ENCODE results near the gene MYO15B. TPM values are rescaled to one million over a fixed set of nuclear protein-coding genes. Genes with fewer than 3 reads are reported as not detected.

The MYO15B gene
- total and polyA plus RNA-seq, 2 experiments from 2014 or later = 1.3 to 7.2 TPM

DNA sequence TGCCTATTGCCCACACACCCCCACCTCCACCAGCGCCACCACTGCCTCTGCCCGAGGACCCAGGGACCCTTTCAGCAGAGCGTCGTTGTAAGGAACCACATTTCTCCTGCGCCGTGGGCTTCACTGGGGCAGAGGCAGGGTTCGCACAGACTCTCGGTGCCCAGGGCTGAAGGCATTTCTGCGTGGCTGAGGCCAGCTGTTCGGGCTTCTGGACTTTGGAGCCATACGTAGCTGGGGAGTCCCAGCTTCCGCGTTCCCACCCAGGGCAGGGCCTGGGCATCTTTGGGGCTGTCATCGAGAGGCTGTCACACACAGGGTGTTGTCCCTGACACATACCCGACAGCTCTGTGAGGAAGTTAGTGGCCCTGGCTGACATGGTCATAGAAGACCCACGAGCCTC, 29.6 kb downstream of the MYO15B start:
- no peaks in the 10 kb centered on the region for H3K27me3 ChIP-seq (replicated peaks; ENCODE audit: insufficient read depth)
- H3K9me2 ChIP-seq (ENCODE audit: insufficient read depth) = no peaks in the 10 kb centered on the region
- no peaks in the 10 kb centered on the region for H3K79me2 ChIP-seq (ENCODE audit: insufficient read depth)
- H3K36me3 ChIP-seq (ENCODE audit: low read depth) = no peaks in the 10 kb centered on the region
- no peak overlapping the region for H3K4me3 ChIP-seq
- no peak overlapping the region for H3K27ac ChIP-seq
- TF ChIP-seq EZH2phosphoT487 (IDR thresholded peaks at IDR 0.05; ENCODE audit: insufficient read depth, low read depth) (no peak), EZH2 (IDR thresholded peaks at IDR 0.05; ENCODE audit: insufficient read depth, poor library complexity, severe bottlenecking) (no peak)
- WGBS, 2 experiments (ENCODE audit: low coverage in 1 of 2, low lambda C conversion rate in 2 of 2, missing lambda C conversion rate in 2 of 2) = 85 to 88% methylated on average over 16 of the region's 16 CpGs
- H2AFZ ChIP-seq = no peak overlapping the region
- no peak for DNase-seq
- in situ Hi-C loops (cut with MboI) = loop anchor here (10.0 kb wide), 1 partner anchor 138 kb away; no protein-coding TSS in a partner anchor
- no peaks in the 10 kb centered on the region for H3F3A ChIP-seq (ENCODE audit: insufficient read depth)
- H3K9ac ChIP-seq = no peak overlapping the region
- no peaks in the 10 kb centered on the region for H3K9me3 ChIP-seq (ENCODE audit: low read depth)
- no peaks in the 10 kb centered on the region for H4K20me1 ChIP-seq (ENCODE audit: insufficient read depth)
- H3K4me2 ChIP-seq (ENCODE audit: unreplicated experiment) = no peak overlapping the region
- H3K4me1 ChIP-seq (ENCODE audit: insufficient read depth) = no peaks in the 10 kb centered on the region

- no peaks in the 10 kb centered on the region for H3K9me2 ChIP-seq (ENCODE audit: insufficient read depth)
- no peaks in the 10 kb centered on the region for H3K27me3 ChIP-seq (replicated peaks; ENCODE audit: insufficient read depth)
- no peak overlapping the region for H3K4me2 ChIP-seq (ENCODE audit: unreplicated experiment)
- no peak for DNase-seq
- H3K79me2 ChIP-seq (ENCODE audit: insufficient read depth) = no peaks in the 10 kb centered on the region
- no peaks in the 10 kb centered on the region for H3K4me1 ChIP-seq (ENCODE audit: insufficient read depth)
- H3K4me3 ChIP-seq = no peak overlapping the region
- no peaks in the 10 kb centered on the region for H3F3A ChIP-seq (ENCODE audit: insufficient read depth)
- in situ Hi-C loops (cut with MboI) = loop anchor here (10.0 kb wide), 1 partner anchor 137 kb away; no protein-coding TSS in a partner anchor
- no peaks in the 10 kb centered on the region for H3K9me3 ChIP-seq (ENCODE audit: low read depth)
- no peak overlapping the region for H3K9ac ChIP-seq
- H4K20me1 ChIP-seq (ENCODE audit: insufficient read depth) = no peaks in the 10 kb centered on the region
- H3K36me3 ChIP-seq (ENCODE audit: low read depth) = no peaks in the 10 kb centered on the region
- no peak for TF ChIP-seq EZH2phosphoT487 (IDR thresholded peaks at IDR 0.05; ENCODE audit: insufficient read depth, low read depth)
- TF ChIP-seq EZH2 (IDR thresholded peaks at IDR 0.05; ENCODE audit: insufficient read depth, poor library complexity, severe bottlenecking) = no peak
- WGBS, 2 experiments (ENCODE audit: low coverage in 1 of 2, low lambda C conversion rate in 2 of 2, missing lambda C conversion rate in 2 of 2) = 81 to 82% methylated on average over 11 of the region's 11 CpGs
- no peak overlapping the region for H3K27ac ChIP-seq
- H2AFZ ChIP-seq = no peak overlapping the region
These were observed 30.1 kb downstream of the MYO15B start for GRCh38 chr17:75617675-75618074.

- Histone ChIP-seq H3K4me3 (no peak overlapping the region), H3K4me1 (ENCODE audit: insufficient read depth) (no peaks in the 10 kb centered on the region), H3K4me2 (ENCODE audit: unreplicated experiment) (no peak overlapping the region), H3K27me3 (replicated peaks; ENCODE audit: insufficient read depth) (no peaks in the 10 kb centered on the region), H3F3A (ENCODE audit: insufficient read depth) (no peaks in the 10 kb centered on the region), H3K9me3 (ENCODE audit: low read depth) (no peaks in the 10 kb centered on the region), H2AFZ (no peak overlapping the region), H4K20me1 (ENCODE audit: insufficient read depth) (no peaks in the 10 kb centered on the region), H3K79me2 (ENCODE audit: insufficient read depth) (no peaks in the 10 kb centered on the region), H3K36me3 (ENCODE audit: low read depth) (no peaks in the 10 kb centered on the region), H3K27ac (no peak overlapping the region), H3K9ac (no peak overlapping the region), H3K9me2 (ENCODE audit: insufficient read depth) (no peaks in the 10 kb centered on the region)
- TF ChIP-seq EZH2 (IDR thresholded peaks at IDR 0.05; ENCODE audit: insufficient read depth, poor library complexity, severe bottlenecking) (no peak), EZH2phosphoT487 (IDR thresholded peaks at IDR 0.05; ENCODE audit: insufficient read depth, low read depth) (no peak)
- DNase-seq = peak; percentile 50
- WGBS, 2 experiments (ENCODE audit: low coverage in 1 of 2, low lambda C conversion rate in 2 of 2, missing lambda C conversion rate in 2 of 2) = 77 to 78% methylated on average over 29 to 36 of the region's 36 CpGs
- in situ Hi-C loops (cut with MboI) = loop anchor here (10.0 kb wide), 1 partner anchor 135 kb away; no protein-coding TSS in a partner anchor
These were observed 32.2 kb downstream of the MYO15B start for GRCh38 chr17:75619506-75620431.

DNA sequence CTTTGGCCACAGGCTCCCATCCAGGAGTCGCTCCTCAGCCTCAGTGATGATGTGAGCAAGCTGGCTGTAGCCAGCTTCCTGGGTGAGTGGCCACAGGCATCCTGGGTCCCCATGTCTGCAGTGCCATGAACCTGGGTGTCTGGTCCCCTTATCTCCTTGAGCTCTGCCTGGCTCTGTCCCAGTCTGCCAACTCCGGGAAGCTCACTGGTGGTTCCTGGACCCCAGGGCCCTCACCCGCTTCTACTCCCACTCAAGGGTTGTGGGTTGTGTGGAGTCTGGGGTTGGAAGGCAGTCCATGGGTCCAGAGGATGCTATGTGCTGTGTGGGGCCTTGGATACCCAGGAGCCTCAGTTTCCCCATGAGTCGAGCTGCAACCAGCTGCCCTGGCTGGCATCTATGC, 33.9 kb downstream of the MYO15B start:
- H3K79me2 ChIP-seq (ENCODE audit: insufficient read depth) = no peaks in the 10 kb centered on the region
- no peaks in the 10 kb centered on the region for H4K20me1 ChIP-seq (ENCODE audit: insufficient read depth)
- DNase-seq = no peak
- H3K27me3 ChIP-seq (replicated peaks; ENCODE audit: insufficient read depth) = no peaks in the 10 kb centered on the region
- no peaks in the 10 kb centered on the region for H3K36me3 ChIP-seq (ENCODE audit: low read depth)
- no peak overlapping the region for H3K27ac ChIP-seq
- no peaks in the 10 kb centered on the region for H3K9me3 ChIP-seq (ENCODE audit: low read depth)
- in situ Hi-C loops (cut with MboI) = no loop called here
- 79 to 81% methylated on average over 4 of the region's 4 CpGs for WGBS, 2 experiments (ENCODE audit: low coverage in 1 of 2, low lambda C conversion rate in 2 of 2, missing lambda C conversion rate in 2 of 2)
- H2AFZ ChIP-seq = no peak overlapping the region
- H3K9me2 ChIP-seq (ENCODE audit: insufficient read depth) = no peaks in the 10 kb centered on the region
- no peaks in the 10 kb centered on the region for H3F3A ChIP-seq (ENCODE audit: insufficient read depth)
- no peak overlapping the region for H3K4me2 ChIP-seq (ENCODE audit: unreplicated experiment)
- H3K4me3 ChIP-seq = no peak overlapping the region
- H3K4me1 ChIP-seq (ENCODE audit: insufficient read depth) = no peaks in the 10 kb centered on the region
- TF ChIP-seq EZH2 (IDR thresholded peaks at IDR 0.05; ENCODE audit: insufficient read depth, poor library complexity, severe bottlenecking) (no peak), EZH2phosphoT487 (IDR thresholded peaks at IDR 0.05; ENCODE audit: insufficient read depth, low read depth) (no peak)
- no peak overlapping the region for H3K9ac ChIP-seq
